8988T (cell line): ENCODE measurements around the gene CA12.
"Not testable (repeated sequence)": the region's sequence is repeated elsewhere in the genome, so short reads cannot be mapped to it uniquely, and the experiment has no call there.

Experiments
- DNase-seq: peaks from one replicate; pipeline ENCODE4 v3.0.0; 2011

CA12 gene

GRCh38 chr15:63334821-63335220 is 46.8 kb downstream of the CA12 start:
- no peak for DNase-seq

- DNase-seq: peak; percentile 41
These were observed 49.1 kb downstream of the CA12 start for GRCh38 chr15:63332367-63333124.

GRCh38 chr15:63331456-63331855 is 50.2 kb downstream of the CA12 start:
- DNase-seq: no peak

- DNase-seq: no peak
These were observed 50.7 kb downstream of the CA12 start for GRCh38 chr15:63330926-63331325.

- no peak for DNase-seq
These were observed 51.9 kb downstream of the CA12 start for GRCh38 chr15:63329567-63330350.

- DNase-seq: no peak
These were observed 53.8 kb downstream of the CA12 start for GRCh38 chr15:63327648-63328421.

GRCh38 chr15:63324770-63325169 is 56.9 kb downstream of the CA12 start:
- no peak for DNase-seq

- DNase-seq: no peak
These were observed 57.7 kb downstream of the CA12 start for GRCh38 chr15:63323798-63324563.

- DNase-seq: no peak
These were observed 59.1 kb downstream of the CA12 start for GRCh38 chr15:63322541-63322940.

GRCh38 chr15:63321462-63321861 is 60.2 kb downstream of the CA12 start:
- DNase-seq: no peak

- DNase-seq: not testable (repeated sequence)
These were observed 60.7 kb downstream of the CA12 start for GRCh38 chr15:63320981-63321380.

- not testable (repeated sequence) for DNase-seq
These were observed 61.2 kb downstream of the CA12 start for GRCh38 chr15:63320446-63320845.

GRCh38 chr15:63319065-63319464 is 62.6 kb downstream of the CA12 start:
- DNase-seq: no peak

- no peak for DNase-seq
These were observed 63.3 kb downstream of the CA12 start for GRCh38 chr15:63318344-63318743.

GRCh38 chr15:63314409-63314808 is 67.2 kb downstream of the CA12 start:
- DNase-seq: no peak

GRCh38 chr15:63313825-63314224 is 67.8 kb downstream of the CA12 start:
- no peak for DNase-seq

- DNase-seq: no peak
These were observed 69.4 kb downstream of the CA12 start for GRCh38 chr15:63312286-63312685.

- DNase-seq: no peak
These were observed 71.0 kb downstream of the CA12 start for GRCh38 chr15:63310646-63311045.

- no peak for DNase-seq
These were observed 72.7 kb downstream of the CA12 start for GRCh38 chr15:63308947-63309346.

GRCh38 chr15:63308491-63308890 is 73.2 kb downstream of the CA12 start:
- no peak for DNase-seq

GRCh38 chr15:63306492-63307073 is 75.1 kb downstream of the CA12 start:
- no peak for DNase-seq

- DNase-seq: no peak
These were observed 76.4 kb downstream of the CA12 start for GRCh38 chr15:63305260-63305659.
